IgD-negative memory B cell (primary cell): ENCODE data around the gene RHBDL3. TPM values are rescaled to one million over a fixed set of nuclear protein-coding genes. Genes with fewer than 3 reads are reported as not detected.

Experiments
- H3K27ac Mint-ChIP-seq, 3 donors: one replicate each; pipeline ENCODE4 v1.8.0; 2020 to 2022; ENCODE audit warnings: mild to moderate bottlenecking in 3 of 3, mixed read lengths in 3 of 3, moderate library complexity in 1 of 3
- H3K27me3 Mint-ChIP-seq: one replicate; pipeline ENCODE4 v1.8.0; 2021; ENCODE audit warnings: mixed read lengths
- H3K36me3 Mint-ChIP-seq: one replicate; pipeline ENCODE4 v1.8.0; 2020; ENCODE audit warnings: mild to moderate bottlenecking, mixed read lengths
- H3K4me1 Mint-ChIP-seq, 3 donors: one replicate each; pipeline ENCODE4 v1.8.0; 2020 to 2022; ENCODE audit warnings: mixed read lengths in 3 of 3, mild to moderate bottlenecking in 1 of 3
- H3K4me3 Mint-ChIP-seq, 4 donors: one replicate each; pipeline ENCODE4 v1.8.0; 2020 to 2022; ENCODE audit warnings: mild to moderate bottlenecking in 4 of 4, mixed read lengths in 4 of 4, moderate library complexity in 3 of 4
- H3K9me3 Mint-ChIP-seq, 3 donors: one replicate each; pipeline ENCODE4 v1.8.0; 2020 to 2021; ENCODE audit warnings: mixed read lengths in 3 of 3, mild to moderate bottlenecking in 1 of 3
- polyA plus RNA-seq: library from polyadenylated mRNA; unstranded; fragments of 300-500 nt; fragmentation: Illumina TruSeq; gene quantifications from one replicate; pipeline ENCODE4 v1.2.3, GENCODE V29; 2021

The RHBDL3 gene, protein sequence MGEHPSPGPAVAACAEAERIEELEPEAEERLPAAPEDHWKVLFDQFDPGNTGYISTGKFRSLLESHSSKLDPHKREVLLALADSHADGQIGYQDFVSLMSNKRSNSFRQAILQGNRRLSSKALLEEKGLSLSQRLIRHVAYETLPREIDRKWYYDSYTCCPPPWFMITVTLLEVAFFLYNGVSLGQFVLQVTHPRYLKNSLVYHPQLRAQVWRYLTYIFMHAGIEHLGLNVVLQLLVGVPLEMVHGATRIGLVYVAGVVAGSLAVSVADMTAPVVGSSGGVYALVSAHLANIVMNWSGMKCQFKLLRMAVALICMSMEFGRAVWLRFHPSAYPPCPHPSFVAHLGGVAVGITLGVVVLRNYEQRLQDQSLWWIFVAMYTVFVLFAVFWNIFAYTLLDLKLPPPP
- not detected for polyA plus RNA-seq

DNA sequence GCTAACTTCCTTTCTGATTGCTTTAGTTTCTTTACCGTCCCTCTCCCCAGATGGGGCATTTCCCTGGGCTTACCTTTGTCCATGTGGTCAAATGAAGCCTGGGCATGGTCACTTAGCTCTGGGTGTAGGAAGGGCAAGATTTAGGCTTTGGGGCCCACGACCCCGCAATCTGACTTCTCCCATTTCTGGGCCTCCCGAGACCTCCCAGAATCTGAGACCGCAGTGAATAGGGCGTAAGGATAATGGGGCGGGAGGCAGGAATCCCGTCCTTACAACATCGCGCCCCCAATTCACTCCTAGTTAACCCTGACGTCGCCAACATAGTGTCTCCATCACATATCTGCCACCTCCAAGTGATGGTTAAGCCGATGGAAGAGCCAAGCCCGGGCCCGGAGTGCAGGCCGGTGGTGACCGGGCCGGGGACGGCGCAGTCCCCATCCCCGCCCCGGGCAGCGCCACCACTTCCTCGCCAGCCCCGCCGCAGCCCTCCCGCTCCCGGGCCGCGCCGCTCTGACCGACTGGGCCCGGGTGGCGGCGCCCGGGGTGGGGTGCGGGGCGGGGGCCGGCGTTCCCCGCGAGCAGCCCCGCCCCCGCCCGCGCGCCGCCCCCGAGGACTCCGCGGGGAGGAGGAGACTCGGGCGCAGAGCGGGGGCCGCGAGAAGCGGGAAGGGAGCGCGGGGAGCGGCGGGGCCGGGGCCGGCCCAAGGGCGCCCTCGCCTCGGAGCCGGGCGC, at the start of gene RHBDL3:
TSS of gene RHBDL3 (plus strand) at position 641 of the 732 bp plus-strand sequence. CDS start 358 bp downstream, outside the sequence.
- H3K27ac Mint-ChIP-seq = peak within 1 kb of the TSS in 1 of 3 donors; percentile 30
- H3K27me3 Mint-ChIP-seq = peaks cover 57% of the 10 kb centered on the region
- peaks cover 11 to 13% (median 12%) of the 10 kb centered on the region in 3 donors for H3K4me1 Mint-ChIP-seq
- H3K36me3 Mint-ChIP-seq = no peaks in the 10 kb centered on the region
- no peaks in the 10 kb centered on the region for H3K9me3 Mint-ChIP-seq
- H3K4me3 Mint-ChIP-seq = peak within 1 kb of the TSS; percentile 80 to 95 (median 86)

DNA sequence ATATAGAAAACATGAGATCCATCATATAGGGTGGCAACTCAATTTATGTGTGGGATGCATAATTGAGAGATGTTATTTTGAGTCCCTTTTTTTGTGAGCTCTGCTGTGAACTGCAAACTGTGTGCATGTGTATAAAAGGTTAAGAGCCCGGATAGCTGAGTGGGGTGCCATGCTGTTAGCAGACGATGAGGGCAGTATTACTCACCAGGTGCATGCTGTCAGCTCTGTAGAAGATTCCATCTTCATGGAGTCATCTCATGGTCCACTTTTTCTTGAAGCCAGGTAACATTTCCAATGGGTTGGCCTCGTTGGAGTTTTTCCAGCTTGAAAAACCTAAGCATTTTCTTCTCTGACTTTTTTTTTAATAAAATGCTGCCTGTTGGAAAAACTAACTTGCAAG, 43.0 kb upstream of the RHBDL3 start:
- Mint-ChIP-seq H3K36me3 (peaks cover 6% of the 10 kb centered on the region), H3K9me3 (no peaks in the 10 kb centered on the region), H3K4me1 (peaks cover 0 to 4% (median 3%) of the 10 kb centered on the region in 3 donors), H3K4me3 (no peak overlapping the region), H3K27ac (no peak overlapping the region), H3K27me3 (no peaks in the 10 kb centered on the region)

DNA sequence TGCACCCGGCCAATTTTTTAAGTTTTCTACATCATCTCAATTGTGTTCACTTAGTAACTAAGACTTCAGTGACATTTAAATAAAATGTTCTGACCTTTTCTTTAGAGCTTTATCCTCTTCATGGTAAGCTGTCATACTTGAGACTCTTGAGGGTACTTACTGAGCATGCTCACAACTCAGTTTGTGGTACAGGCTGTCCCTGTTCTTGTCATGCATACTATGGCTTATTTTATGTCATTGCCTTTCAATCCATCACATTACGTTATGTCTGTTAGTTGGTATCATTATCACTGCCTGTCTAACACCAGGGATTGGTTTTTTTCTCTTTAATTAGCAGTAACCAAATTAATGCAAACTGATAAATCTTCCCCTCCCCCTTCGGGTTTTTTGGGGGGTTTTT, 41.9 kb upstream of the RHBDL3 start:
- H3K27ac Mint-ChIP-seq = no peak overlapping the region
- H3K4me1 Mint-ChIP-seq = peaks cover 0 to 4% (median 3%) of the 10 kb centered on the region in 3 donors
- H3K4me3 Mint-ChIP-seq = no peak overlapping the region
- H3K36me3 Mint-ChIP-seq = peaks cover 4% of the 10 kb centered on the region
- H3K27me3 Mint-ChIP-seq = no peaks in the 10 kb centered on the region
- H3K9me3 Mint-ChIP-seq = no peaks in the 10 kb centered on the region

DNA sequence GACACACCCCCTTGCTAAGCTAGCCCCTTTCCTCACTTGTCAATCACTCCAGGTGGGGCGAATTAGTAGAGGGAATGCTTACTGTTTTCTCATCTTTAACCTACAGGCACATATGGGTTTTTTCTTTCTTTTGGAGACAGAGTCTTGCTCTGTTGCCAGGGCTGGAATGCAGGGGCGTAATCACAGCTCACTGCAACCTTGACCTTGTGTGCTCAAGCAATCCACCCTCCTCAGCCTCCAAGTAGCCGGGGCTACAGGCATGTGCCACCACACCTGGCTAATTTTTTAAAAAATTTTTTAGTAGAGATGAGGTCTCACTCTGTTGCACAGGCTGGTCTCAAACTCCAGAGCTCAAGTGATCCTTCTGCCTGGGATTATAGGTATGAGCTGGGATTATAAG, 38.7 kb upstream of the RHBDL3 start:
- Mint-ChIP-seq H3K27me3 (no peaks in the 10 kb centered on the region), H3K9me3 (no peaks in the 10 kb centered on the region), H3K36me3 (peaks cover 6% of the 10 kb centered on the region), H3K4me3 (peak overlapping the region in 1 of 4 donors; percentile 17), H3K27ac (no peak overlapping the region), H3K4me1 (peaks cover 0 to 2% (median 0%) of the 10 kb centered on the region in 3 donors)

DNA sequence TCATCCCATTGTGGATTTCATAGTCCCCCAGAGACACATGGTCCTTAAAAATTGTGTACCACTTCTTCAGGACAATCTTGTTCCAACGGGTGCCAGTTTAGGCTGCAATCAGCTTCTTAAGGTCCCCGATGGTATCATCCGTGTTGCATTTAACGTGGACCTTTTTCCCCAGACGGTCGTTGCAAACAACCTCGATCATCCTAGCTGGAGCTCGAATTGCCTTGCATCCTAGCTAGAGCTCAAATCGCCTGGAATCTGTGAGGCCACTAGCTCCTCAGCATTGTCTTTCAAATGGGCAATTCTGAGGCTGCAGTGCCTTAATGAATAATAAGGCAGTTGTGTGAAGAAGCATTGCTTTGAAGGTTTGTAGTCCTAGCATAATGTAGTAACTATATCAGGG, 37.7 kb upstream of the RHBDL3 start:
- Mint-ChIP-seq H3K4me1 (peaks cover 0 to 4% (median 0%) of the 10 kb centered on the region in 3 donors), H3K9me3 (no peaks in the 10 kb centered on the region), H3K36me3 (peaks cover 6% of the 10 kb centered on the region), H3K4me3 (no peak overlapping the region), H3K27me3 (no peaks in the 10 kb centered on the region), H3K27ac (no peak overlapping the region)

DNA sequence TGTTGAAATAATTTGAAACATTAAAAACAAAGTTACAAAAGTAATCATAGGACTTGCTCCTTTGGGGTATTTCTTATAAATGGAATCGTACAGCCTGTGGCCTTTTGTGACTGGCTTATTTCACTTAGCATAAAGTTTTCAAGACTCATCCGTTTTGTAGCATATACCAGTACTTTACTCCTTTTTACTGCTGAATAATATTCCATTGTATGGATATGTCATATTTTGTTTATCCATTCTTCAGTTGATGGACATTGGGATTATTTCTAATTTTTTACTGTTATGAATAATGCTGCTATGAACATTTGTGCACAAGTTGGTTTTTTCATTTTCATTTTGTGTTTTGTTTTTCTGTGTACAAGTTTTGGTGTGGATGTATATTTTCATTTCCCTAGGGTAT, 30.0 kb upstream of the RHBDL3 start:
- H3K9me3 Mint-ChIP-seq = no peaks in the 10 kb centered on the region
- no peak overlapping the region for H3K27ac Mint-ChIP-seq
- no peaks in the 10 kb centered on the region for H3K36me3 Mint-ChIP-seq
- H3K4me3 Mint-ChIP-seq = no peak overlapping the region
- peaks cover 0 to 2% (median 0%) of the 10 kb centered on the region in 3 donors for H3K4me1 Mint-ChIP-seq
- H3K27me3 Mint-ChIP-seq = no peaks in the 10 kb centered on the region

DNA sequence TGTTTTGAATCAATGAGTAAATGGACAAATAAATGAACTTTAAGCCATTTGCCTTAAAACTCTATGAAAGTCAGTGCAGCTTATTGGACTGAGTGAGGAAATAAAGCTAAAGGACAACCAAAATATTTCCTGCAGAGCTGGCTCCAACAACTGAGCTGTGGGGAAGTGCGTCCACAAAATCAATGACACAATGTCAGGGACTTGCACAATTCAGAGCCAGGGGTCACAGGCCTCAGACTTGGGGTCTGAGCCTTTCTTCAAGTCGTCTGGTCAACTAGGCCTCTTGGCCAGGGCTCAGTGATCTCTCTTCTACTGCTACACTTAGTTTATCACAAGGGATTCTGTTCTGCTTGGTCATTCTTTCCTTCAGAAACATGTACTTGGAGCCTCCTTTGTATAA, 26.2 kb upstream of the RHBDL3 start:
- peaks cover 6% of the 10 kb centered on the region for H3K36me3 Mint-ChIP-seq
- no peaks in the 10 kb centered on the region for H3K4me1 Mint-ChIP-seq
- H3K27me3 Mint-ChIP-seq = no peaks in the 10 kb centered on the region
- H3K27ac Mint-ChIP-seq = no peak overlapping the region
- H3K9me3 Mint-ChIP-seq = no peaks in the 10 kb centered on the region
- no peak overlapping the region for H3K4me3 Mint-ChIP-seq

DNA sequence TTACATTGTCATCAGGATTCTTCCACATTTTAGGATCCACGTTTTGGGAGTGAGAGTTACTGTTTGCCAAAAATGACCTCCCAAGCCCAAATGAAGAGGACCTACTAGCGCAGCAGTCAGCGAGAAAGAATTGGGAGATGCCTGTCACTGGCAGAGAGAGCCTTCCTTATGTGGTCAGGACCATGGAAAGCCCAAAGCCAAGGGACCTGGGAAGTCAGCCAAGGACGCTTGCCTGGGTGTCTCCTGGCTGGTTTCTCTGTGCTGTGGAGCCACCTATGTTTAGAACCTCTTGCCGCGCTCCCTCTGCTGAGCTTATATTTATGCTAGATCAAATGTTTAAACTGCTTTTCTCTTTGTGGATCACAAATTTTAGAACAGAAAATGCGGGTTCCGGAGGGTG, 24.9 kb upstream of the RHBDL3 start:
- Mint-ChIP-seq H3K36me3 (peaks cover 6% of the 10 kb centered on the region), H3K9me3 (no peaks in the 10 kb centered on the region), H3K4me1 (no peaks in the 10 kb centered on the region), H3K4me3 (no peak overlapping the region), H3K27me3 (no peaks in the 10 kb centered on the region), H3K27ac (no peak overlapping the region)

DNA sequence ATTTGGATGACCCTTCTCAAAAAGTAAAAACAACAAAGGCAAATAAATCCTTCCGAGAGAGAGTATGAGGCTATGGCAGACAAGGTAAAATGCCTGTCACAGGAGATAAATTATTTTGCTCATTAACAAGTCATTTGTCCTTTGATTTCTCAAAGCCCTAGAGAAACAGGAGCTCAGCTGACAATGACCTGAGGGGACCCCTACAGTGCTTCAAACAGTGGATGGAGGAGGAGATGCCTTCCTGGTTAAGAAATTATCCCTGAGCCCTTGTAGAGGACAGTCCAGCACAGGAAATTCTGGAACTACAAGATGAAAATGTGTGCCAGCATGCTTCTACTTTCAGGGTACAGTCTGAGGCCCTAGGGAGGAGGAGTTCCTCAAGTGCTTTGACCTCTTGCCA, 24.0 kb upstream of the RHBDL3 start:
- no peak overlapping the region for H3K27ac Mint-ChIP-seq
- H3K4me3 Mint-ChIP-seq = no peak overlapping the region
- no peaks in the 10 kb centered on the region for H3K9me3 Mint-ChIP-seq
- no peaks in the 10 kb centered on the region for H3K27me3 Mint-ChIP-seq
- H3K36me3 Mint-ChIP-seq = peaks cover 6% of the 10 kb centered on the region
- H3K4me1 Mint-ChIP-seq = no peaks in the 10 kb centered on the region

DNA sequence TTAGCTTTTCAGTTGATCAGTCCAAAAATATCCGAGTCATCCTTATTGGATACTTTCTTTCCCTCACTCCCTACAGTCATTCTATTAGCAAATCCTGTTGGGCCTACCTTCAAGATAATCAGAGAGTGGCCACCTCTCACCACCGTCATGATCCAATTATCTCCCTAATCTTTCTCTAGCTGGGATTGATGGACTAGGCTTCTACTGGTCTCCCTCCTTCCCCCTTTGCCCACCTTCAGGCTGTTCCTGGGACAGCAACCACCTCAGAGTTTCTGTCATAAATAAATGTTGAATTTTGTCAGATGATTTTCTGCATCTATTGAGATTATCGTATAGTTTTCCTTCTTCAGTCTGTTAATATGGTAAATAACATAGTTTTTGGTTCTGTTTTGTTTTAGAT, 16.2 kb upstream of the RHBDL3 start:
- Mint-ChIP-seq H3K4me1 (peaks cover 0 to 1% (median 0%) of the 10 kb centered on the region in 3 donors), H3K27ac (peak overlapping the region in 1 of 3 donors; percentile 65), H3K4me3 (no peak overlapping the region), H3K36me3 (no peaks in the 10 kb centered on the region), H3K27me3 (no peaks in the 10 kb centered on the region), H3K9me3 (no peaks in the 10 kb centered on the region)

DNA sequence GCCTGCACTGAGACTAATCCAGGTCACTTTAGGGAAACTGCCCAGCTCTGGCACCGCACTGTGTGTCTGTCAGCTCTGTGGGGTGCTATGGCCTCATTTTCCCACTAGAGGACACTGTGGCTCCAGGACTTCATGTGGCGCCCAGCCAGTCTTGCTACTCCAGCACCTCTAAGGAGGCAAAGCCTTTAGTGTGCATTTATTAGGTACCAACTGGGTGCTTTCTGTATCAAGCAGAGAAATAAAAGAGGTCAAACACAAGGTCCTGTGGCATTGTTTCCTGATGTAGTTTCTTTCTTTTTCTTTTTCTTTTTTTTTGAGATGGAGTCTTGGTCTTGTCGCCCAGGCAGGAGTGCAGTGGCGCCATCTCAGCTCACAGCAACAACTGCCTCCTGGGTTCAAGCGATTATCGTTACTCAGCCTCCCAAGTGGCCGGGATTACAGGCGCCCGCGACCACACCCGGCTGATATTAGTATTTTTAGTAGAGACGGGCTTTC, 12.5 kb upstream of the RHBDL3 start:
- H3K4me1 Mint-ChIP-seq = peaks cover 0 to 1% (median 0%) of the 10 kb centered on the region in 3 donors
- no peaks in the 10 kb centered on the region for H3K9me3 Mint-ChIP-seq
- H3K27me3 Mint-ChIP-seq = peaks cover 15% of the 10 kb centered on the region
- no peak overlapping the region for H3K27ac Mint-ChIP-seq
- no peak overlapping the region for H3K4me3 Mint-ChIP-seq
- no peaks in the 10 kb centered on the region for H3K36me3 Mint-ChIP-seq

DNA sequence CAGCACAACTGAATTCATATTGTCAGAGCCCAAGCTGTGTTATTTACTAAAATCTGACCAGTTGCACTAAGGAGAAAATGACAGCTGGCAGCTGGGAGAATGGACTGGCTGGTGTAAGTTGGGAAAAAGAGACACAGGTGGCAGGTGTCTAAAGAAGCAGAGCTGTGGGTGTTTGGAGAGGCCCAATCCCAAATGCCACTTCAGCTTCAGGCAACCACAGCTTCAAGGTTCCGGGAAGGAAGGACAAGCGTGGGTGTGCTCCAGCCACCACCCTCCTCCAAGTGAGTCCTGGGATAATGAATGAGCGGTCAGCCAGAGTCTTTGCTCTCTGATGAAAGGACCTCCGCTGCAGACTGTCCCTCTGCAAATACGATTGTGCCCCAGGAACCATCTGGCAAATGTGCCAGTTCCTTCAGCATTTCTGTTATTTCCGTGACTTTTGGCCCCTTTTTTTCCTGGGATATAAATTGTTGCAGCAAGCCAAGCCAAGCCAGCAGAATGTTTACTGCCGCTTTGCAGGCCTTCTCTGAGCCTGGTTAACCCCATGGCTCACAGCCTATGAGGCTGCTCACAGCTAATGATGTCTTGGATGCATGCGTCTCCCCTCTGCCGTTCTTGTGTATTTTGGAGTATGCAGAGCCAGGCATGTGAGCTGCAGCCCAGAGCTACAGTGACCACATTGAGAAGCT, 9.5 kb upstream of the RHBDL3 start:
- Mint-ChIP-seq H3K9me3 (no peaks in the 10 kb centered on the region), H3K36me3 (no peaks in the 10 kb centered on the region), H3K27ac (peak overlapping the region in 1 of 3 donors; percentile 24), H3K4me1 (peaks cover 0 to 4% (median 0%) of the 10 kb centered on the region in 3 donors), H3K27me3 (peaks cover 21% of the 10 kb centered on the region), H3K4me3 (peak overlapping the region in 1 of 4 donors; percentile 27)

DNA sequence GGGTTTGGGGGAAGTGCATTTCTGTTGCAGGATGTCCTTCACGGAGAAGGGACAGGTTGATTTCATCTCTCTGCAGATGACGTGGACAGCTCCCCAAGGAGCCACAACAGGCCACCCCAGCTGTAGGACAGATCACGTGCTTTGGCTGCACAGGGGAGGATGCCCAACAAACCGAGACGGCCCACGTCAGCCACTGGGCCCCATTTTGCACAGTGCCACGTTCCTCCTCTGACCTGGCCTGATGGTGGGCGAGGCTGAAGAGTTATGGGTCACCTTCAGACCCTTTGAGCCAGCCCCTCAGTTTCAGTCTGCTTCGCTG, 9.0 kb upstream of the RHBDL3 start:
- no peaks in the 10 kb centered on the region for H3K36me3 Mint-ChIP-seq

DNA sequence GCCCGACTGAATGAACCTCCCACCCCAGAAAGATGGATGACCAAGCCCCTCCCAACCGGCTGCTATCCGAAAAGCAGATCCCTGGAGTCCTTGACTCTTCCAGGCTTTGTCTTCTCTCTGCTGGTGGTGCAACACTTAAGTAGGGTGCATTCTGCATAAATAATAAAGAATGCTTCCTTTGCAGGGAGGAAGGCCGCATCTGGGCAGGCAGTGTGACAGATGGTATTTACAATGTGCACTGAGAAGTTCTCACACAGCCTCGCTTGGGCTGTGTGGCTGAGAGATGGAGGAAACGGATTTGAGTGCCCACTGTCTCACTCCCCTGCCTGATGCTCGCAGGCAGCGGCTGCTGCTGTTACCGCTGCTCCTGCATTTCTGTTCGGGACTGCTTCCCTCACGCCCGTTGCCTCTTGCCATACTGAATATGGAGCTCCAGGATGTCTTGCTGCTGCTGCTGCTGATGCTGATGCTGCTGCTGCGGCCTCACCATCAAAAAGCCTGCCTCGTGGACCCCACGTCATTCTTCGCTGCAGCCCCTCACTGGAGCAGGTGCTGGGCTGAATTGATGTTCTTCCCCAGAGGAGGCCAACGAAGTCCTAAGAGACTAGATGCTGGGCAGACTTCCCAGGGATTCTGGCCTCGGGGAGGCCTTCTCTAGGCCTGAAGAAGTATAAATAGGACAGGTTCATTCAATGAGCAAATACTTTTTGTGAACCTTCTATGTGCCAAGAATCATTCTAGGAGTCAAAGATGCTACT, 7.1 kb upstream of the RHBDL3 start:
- Mint-ChIP-seq H3K4me3 (no peak overlapping the region), H3K36me3 (no peaks in the 10 kb centered on the region), H3K4me1 (peaks cover 0 to 3% (median 0%) of the 10 kb centered on the region in 3 donors), H3K9me3 (no peaks in the 10 kb centered on the region), H3K27ac (peak overlapping the region in 1 of 3 donors; percentile 87), H3K27me3 (peaks cover 34% of the 10 kb centered on the region)

More for the DNA sequence above, 9.0 kb upstream of the RHBDL3 start:
- Mint-ChIP-seq H3K4me1 (peaks cover 0 to 4% (median 0%) of the 10 kb centered on the region in 3 donors), H3K9me3 (no peaks in the 10 kb centered on the region), H3K27me3 (peaks cover 22% of the 10 kb centered on the region), H3K4me3 (peak overlapping the region in 1 of 4 donors; percentile 27), H3K27ac (peak overlapping the region in 1 of 3 donors; percentile 24)
